ENCODE results near the gene CFAP57.
"Not testable (repeated sequence)": the region's sequence is repeated elsewhere in the genome, so short reads cannot be mapped to it uniquely, and the experiment has no call there.

The CFAP57 gene

DNA sequence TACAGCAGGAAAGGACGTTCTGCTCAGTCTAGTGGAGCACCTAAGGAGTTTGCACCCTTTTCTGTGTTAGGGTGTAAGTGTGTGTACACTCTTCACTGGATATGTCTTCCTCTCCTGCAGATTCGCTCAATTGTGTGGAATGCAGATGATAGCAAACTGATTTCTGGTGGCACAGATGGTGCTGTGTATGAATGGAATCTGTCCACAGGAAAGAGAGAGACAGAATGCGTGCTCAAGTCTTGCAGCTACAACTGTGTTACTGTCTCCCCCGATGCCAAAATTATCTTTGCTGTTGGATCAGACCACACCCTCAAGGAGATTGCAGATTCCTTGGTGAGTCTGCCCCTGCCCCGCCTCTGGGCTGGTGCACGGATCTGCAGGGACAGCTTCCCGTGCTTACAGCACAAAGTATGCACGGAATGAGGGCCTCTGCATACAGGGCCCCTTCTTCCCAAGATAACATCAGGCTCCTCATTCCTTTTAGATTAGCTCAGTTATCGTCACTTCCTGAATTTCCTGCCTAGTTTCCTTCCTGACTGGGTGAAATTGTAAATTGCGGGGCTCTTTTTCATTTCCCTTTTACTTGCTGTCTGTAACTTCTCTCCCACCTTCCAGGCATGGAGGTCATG, 34.6 kb downstream of the CFAP57 start:
- H3K4me3 ChIP-seq (ENCODE audit: low read depth, low read length): no peak overlapping the region
- TF ChIP-seq, protein P1, sequence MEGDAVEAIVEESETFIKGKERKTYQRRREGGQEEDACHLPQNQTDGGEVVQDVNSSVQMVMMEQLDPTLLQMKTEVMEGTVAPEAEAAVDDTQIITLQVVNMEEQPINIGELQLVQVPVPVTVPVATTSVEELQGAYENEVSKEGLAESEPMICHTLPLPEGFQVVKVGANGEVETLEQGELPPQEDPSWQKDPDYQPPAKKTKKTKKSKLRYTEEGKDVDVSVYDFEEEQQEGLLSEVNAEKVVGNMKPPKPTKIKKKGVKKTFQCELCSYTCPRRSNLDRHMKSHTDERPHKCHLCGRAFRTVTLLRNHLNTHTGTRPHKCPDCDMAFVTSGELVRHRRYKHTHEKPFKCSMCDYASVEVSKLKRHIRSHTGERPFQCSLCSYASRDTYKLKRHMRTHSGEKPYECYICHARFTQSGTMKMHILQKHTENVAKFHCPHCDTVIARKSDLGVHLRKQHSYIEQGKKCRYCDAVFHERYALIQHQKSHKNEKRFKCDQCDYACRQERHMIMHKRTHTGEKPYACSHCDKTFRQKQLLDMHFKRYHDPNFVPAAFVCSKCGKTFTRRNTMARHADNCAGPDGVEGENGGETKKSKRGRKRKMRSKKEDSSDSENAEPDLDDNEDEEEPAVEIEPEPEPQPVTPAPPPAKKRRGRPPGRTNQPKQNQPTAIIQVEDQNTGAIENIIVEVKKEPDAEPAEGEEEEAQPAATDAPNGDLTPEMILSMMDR (IDR thresholded peaks at IDR 0.05; ENCODE audit: borderline replicate concordance, insufficient read depth, low read depth, low read length): no peak

DNA sequence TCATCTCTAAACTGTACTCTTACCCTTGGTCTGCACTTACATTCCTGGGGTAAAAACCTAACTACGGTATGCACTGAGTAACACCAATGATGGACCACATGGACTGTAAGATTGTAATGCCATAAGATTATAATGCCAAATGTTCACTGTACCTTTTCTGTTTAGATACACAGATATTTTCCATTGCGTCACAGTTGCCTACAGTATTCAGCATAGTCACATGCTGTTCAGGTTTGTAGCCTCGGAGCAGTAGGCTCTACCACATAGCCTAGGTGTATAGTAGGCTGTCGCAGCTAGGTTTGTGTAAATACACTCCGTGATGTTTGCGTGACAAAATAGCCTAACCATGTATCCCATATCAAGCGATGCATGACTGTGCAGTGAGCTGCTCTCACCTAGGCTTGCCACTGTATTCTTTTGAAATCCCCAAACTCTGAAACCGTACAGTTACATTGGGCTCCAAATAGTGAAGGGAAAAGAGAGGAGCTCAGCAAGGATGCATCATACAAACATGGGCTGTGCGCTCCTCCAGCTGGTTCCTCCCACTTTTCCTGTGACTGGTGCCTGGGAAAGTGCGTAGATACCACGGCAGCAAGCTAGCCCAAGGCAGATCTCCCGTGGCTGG, 35.2 kb downstream of the CFAP57 start:
- H3K4me3 ChIP-seq (ENCODE audit: low read depth, low read length): no peak overlapping the region
- TF ChIP-seq, protein P1 (IDR thresholded peaks at IDR 0.05; ENCODE audit: borderline replicate concordance, insufficient read depth, low read depth, low read length): no peak

DNA sequence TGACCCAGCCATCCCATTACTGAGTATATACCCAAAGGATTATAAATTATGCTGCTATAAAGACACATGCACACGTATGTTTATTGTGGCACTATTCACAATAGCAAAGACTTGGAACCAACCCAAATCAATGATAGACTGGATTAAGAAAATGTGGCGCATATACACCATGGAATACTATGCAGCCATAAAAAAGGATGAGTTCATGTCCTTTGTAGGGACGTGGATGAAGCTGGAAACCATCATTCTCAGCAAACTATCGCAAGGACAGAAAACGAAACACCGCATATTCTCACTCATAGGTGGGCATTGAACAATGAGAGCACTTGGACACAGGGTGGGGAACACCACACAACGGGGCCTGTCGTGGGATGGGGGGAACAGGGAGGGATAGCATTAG, 36.1 kb downstream of the CFAP57 start:
- H3K4me3 ChIP-seq (ENCODE audit: low read depth, low read length): not testable (repeated sequence)

DNA sequence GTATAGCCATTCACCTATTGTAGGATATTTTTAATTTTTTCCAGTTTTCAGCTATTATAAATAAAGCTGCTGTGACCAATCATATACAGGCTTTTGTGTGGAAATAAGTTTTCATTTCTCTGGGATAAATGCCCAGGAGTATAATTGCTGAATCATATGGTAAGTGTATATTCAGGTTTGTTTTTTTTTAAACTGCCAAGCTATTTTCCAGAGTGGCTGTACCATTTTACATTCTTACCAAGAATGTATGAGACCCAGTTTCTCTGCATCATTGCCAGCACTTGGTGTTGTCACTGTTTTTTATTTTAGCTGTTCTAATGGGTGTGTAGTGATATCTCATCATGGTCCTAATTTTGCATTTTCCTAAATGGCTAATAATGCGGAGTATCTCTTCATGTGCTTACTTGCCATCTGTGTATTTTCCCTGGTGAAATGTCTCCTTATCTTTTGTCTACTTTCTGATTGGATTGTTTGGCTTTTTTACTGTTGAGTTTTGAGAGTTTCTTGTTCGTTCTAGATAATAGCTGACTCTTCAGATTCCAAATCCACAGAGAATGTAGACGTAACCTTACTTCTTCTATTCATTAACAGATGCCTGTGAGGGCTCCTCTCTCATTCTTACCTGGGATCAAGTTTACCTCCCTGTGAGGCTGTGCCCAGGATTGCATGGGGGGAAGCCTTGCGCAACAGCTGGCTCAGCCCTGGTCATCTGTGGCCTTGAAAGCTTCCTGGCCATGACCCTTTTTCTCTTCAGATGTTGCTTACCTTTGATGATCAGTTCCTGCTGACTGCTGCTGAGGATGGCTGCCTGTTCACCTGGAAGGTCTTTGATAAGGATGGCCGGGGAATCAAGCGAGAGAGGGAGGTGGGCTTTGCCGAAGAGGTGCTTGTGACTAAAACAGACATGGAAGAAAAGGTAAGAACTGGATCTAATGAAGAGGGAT, 42.6 kb downstream of the CFAP57 start:
- TF ChIP-seq, protein P1 (IDR thresholded peaks at IDR 0.05; ENCODE audit: borderline replicate concordance, insufficient read depth, low read depth, low read length): no peak
- no peak overlapping the region for H3K4me3 ChIP-seq (ENCODE audit: low read depth, low read length)

DNA sequence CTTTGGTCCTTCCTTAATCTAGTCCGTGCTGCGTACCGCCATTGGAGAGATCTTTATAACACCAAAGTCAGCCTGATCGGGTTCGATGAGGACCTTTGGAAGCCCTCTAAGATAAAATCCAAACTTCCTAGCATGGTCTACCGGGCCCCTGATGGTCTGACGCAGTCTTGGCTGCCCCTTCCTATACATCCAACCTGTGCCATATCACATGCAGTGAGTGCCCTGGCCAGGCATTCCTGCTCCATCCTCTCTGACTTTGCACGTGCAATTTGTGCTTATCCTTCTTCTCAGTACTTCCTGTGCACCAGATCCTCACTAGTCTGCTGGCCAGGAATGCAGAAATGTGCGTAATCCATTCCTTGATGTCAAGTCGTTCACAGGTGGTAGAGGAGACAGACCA, 45.6 kb downstream of the CFAP57 start:
- TF ChIP-seq, protein P1 (IDR thresholded peaks at IDR 0.05; ENCODE audit: borderline replicate concordance, insufficient read depth, low read depth, low read length): no peak
- no peak overlapping the region for H3K4me3 ChIP-seq (ENCODE audit: low read depth, low read length)

DNA sequence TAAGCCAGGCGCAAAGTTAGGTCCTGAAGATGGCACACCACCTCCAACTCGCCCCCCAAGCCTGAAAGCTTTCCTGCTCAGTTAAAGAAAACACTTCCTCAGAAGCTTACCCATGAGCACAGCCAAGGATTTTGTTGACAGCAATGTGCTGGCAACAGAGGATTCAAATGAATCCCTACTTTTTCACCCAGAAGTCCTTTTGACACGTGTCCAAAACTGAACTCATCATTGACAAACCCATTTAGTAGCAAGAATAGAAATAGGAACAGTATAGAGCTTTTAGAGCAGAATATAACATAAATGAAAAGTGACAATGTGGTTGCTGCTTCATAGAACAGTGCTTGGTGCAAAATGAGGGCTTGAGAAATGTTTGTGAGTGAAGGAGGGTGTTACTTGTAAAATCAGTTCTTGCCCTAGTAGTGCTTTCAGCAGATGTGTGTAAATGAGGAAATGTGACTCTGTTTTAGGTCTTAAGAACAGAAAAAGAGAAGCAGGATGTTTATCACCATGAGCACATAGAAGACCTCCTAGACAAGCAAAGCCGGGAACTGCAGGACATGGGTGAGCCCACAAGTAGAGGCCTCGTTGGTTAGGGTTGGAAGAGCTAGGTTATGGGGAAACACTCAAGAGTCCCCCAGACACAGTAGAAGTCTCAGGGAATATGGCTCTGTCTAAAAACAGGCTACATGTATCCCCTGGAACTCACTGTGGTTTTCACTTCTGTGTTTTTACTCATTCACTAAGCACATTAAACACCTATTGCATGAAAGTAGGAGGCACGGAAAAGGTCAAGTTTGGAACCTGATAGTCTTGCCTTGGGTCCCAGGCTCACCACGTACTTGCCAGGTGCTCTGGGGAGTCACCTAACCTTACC, 49.0 kb downstream of the CFAP57 start:
- no peak overlapping the region for H3K4me3 ChIP-seq (ENCODE audit: low read depth, low read length)
- TF ChIP-seq, protein P1 (IDR thresholded peaks at IDR 0.05; ENCODE audit: borderline replicate concordance, insufficient read depth, low read depth, low read length): no peak

DNA sequence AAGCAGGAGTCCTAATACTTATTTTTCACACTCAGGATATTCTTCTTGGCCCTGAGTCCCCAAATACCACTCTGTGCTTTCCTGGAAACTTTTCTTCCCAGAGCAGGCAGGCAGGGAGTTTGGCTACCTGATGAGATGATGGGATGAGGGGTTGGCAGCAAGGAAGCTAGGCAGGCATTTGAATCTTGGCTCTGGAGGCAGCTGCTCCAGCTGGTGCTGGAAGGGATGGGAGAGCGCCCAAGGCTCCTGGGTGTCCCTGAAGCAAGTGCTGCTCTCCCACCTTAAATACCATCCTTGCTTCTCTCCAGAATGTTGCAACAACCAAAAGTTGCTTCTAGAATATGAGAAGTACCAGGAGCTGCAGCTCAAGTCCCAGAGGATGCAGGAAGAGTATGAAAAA, 49.7 kb downstream of the CFAP57 start:
- TF ChIP-seq, protein P1 (IDR thresholded peaks at IDR 0.05; ENCODE audit: borderline replicate concordance, insufficient read depth, low read depth, low read length): no peak
- no peak overlapping the region for H3K4me3 ChIP-seq (ENCODE audit: low read depth, low read length)
